HUES48 (cell line): ENCODE measurements around the gene SCFD1.
"Not testable (repeated sequence)": the region's sequence is repeated elsewhere in the genome, so short reads cannot be mapped to it uniquely, and the experiment has no call there.

Experiments
- H3K27ac ChIP-seq: one replicate; pipeline ENCODE4 v1.7.0; 2013; ENCODE audit warnings: low read depth, low read length, inconsistent platforms
- H3K27me3 ChIP-seq: 2 replicates; pipeline ENCODE4 v1.6.1; 2013; ENCODE audit warnings: mild to moderate bottlenecking, low read length; ENCODE audit not compliant: control insufficient read depth, insufficient read depth
- H3K36me3 ChIP-seq: 2 replicates; pipeline ENCODE4 v1.6.1; 2013; ENCODE audit warnings: low read length; ENCODE audit not compliant: control insufficient read depth, insufficient read depth
- H3K4me1 ChIP-seq: 2 replicates; pipeline ENCODE4 v1.6.1; 2013; ENCODE audit warnings: mild to moderate bottlenecking, low read length; ENCODE audit not compliant: control insufficient read depth, insufficient read depth
- H3K4me3 ChIP-seq: 2 replicates; pipeline ENCODE4 v1.5.1; 2013; ENCODE audit warnings: mild to moderate bottlenecking, low read depth, low read length
- H3K9ac ChIP-seq: 2 replicates; pipeline ENCODE4 v1.6.1; 2013; ENCODE audit warnings: mild to moderate bottlenecking, low read depth, low read length, moderate library complexity
- H3K9me3 ChIP-seq: 2 replicates; pipeline ENCODE4 v1.6.1; 2013; ENCODE audit warnings: low read length; ENCODE audit not compliant: control insufficient read depth, insufficient read depth

SCFD1 gene

GRCh38 chr14:30585204-30585603 lies 36.9 kb upstream of the SCFD1 start:
- Histone ChIP-seq H3K4me1 (no peaks in the 10 kb centered on the region), H3K9ac (no peak overlapping the region), H3K27me3 (no peaks in the 10 kb centered on the region), H3K27ac (no peak overlapping the region), H3K4me3 (no peak overlapping the region), H3K36me3 (peaks cover 60% of the 10 kb centered on the region), H3K9me3 (no peaks in the 10 kb centered on the region; the same call in 1 of the 2 replicates)

- H3K4me3 ChIP-seq: no peak overlapping the region
- no peaks in the 10 kb centered on the region; the same call in 1 of the 2 replicates for H3K9me3 ChIP-seq
- H3K27me3 ChIP-seq: no peaks in the 10 kb centered on the region
- no peaks in the 10 kb centered on the region for H3K4me1 ChIP-seq
- no peak overlapping the region for H3K9ac ChIP-seq
- H3K36me3 ChIP-seq: peaks cover 73% of the 10 kb centered on the region
- no peak overlapping the region for H3K27ac ChIP-seq
Measured at GRCh38 chr14:30587141-30587540, 35.0 kb upstream of the SCFD1 start.

GRCh38 chr14:30588873-30589272 lies 33.2 kb upstream of the SCFD1 start:
- Histone ChIP-seq H3K27ac (no peak overlapping the region), H3K9me3 (no peaks in the 10 kb centered on the region; the same call in 1 of the 2 replicates), H3K27me3 (no peaks in the 10 kb centered on the region), H3K4me3 (no peak overlapping the region), H3K9ac (no peak overlapping the region), H3K4me1 (no peaks in the 10 kb centered on the region), H3K36me3 (peaks cover 79% of the 10 kb centered on the region)

GRCh38 chr14:30596935-30597334 lies 25.2 kb upstream of the SCFD1 start:
- H3K27me3 ChIP-seq: no peaks in the 10 kb centered on the region
- H3K36me3 ChIP-seq: peaks cover 90% of the 10 kb centered on the region
- H3K9ac ChIP-seq: no peak overlapping the region
- no peak overlapping the region for H3K27ac ChIP-seq
- H3K4me1 ChIP-seq: no peaks in the 10 kb centered on the region
- no peak overlapping the region for H3K4me3 ChIP-seq
- H3K9me3 ChIP-seq: no peaks in the 10 kb centered on the region

GRCh38 chr14:30597504-30597903 lies 24.6 kb upstream of the SCFD1 start:
- no peak overlapping the region for H3K4me3 ChIP-seq
- no peaks in the 10 kb centered on the region for H3K9me3 ChIP-seq
- H3K9ac ChIP-seq: no peak overlapping the region
- H3K36me3 ChIP-seq: peaks cover 91% of the 10 kb centered on the region
- no peak overlapping the region for H3K27ac ChIP-seq
- no peaks in the 10 kb centered on the region for H3K27me3 ChIP-seq
- no peaks in the 10 kb centered on the region for H3K4me1 ChIP-seq

GRCh38 chr14:30600922-30601918 lies 20.9 kb upstream of the SCFD1 start:
- Histone ChIP-seq H3K36me3 (peaks cover 100% of the 10 kb centered on the region), H3K27me3 (no peaks in the 10 kb centered on the region), H3K4me3 (no peak overlapping the region), H3K9me3 (no peaks in the 10 kb centered on the region), H3K27ac (no peak overlapping the region), H3K4me1 (no peaks in the 10 kb centered on the region), H3K9ac (no peak overlapping the region)

- Histone ChIP-seq H3K4me3 (no peak overlapping the region), H3K27ac (no peak overlapping the region), H3K9ac (no peak overlapping the region), H3K36me3 (peaks cover 99% of the 10 kb centered on the region), H3K9me3 (no peaks in the 10 kb centered on the region), H3K4me1 (no peaks in the 10 kb centered on the region), H3K27me3 (no peaks in the 10 kb centered on the region)
Measured at GRCh38 chr14:30603402-30603801, 18.7 kb upstream of the SCFD1 start.

GRCh38 chr14:30604696-30605095 lies 17.4 kb upstream of the SCFD1 start:
- not testable (repeated sequence) for H3K27me3 ChIP-seq, H3K27ac ChIP-seq, H3K9me3 ChIP-seq, H3K4me1 ChIP-seq, H3K9ac ChIP-seq, H3K4me3 ChIP-seq
- H3K36me3 ChIP-seq: peaks cover 99% of the 10 kb centered on the region

- H3K27ac ChIP-seq: no peak overlapping the region
- H3K9ac ChIP-seq: no peak overlapping the region
- H3K9me3 ChIP-seq: no peaks in the 10 kb centered on the region
- H3K36me3 ChIP-seq: peaks cover 99% of the 10 kb centered on the region
- H3K27me3 ChIP-seq: no peaks in the 10 kb centered on the region
- H3K4me3 ChIP-seq: no peak overlapping the region
- H3K4me1 ChIP-seq: no peaks in the 10 kb centered on the region
Measured at GRCh38 chr14:30607156-30607780, 14.9 kb upstream of the SCFD1 start.

GRCh38 chr14:30608533-30609006 lies 13.5 kb upstream of the SCFD1 start:
- Histone ChIP-seq H3K27ac (no peak overlapping the region), H3K4me3 (no peak overlapping the region), H3K4me1 (no peaks in the 10 kb centered on the region), H3K9me3 (no peaks in the 10 kb centered on the region), H3K27me3 (no peaks in the 10 kb centered on the region), H3K36me3 (peaks cover 97% of the 10 kb centered on the region), H3K9ac (no peak overlapping the region)

GRCh38 chr14:30610787-30611343 lies 11.3 kb upstream of the SCFD1 start:
- Histone ChIP-seq H3K9me3 (no peaks in the 10 kb centered on the region), H3K27me3 (no peaks in the 10 kb centered on the region), H3K9ac (no peak overlapping the region), H3K4me3 (no peak overlapping the region), H3K27ac (no peak overlapping the region), H3K36me3 (peaks cover 95% of the 10 kb centered on the region), H3K4me1 (no peaks in the 10 kb centered on the region)
